Measurements from ENCODE around the gene MUC22.

The MUC22 gene

GRCh38 chr6:31083742-31084354 lies 73.6 kb downstream of the MUC22 start:
- no peak overlapping the region for H3K4me3 ChIP-seq (ENCODE audit: low read depth, low read length)
- peak; percentile 66; the same call in 1 of the 2 replicates for TF ChIP-seq CTCF (IDR thresholded peaks at IDR 0.05; ENCODE audit: borderline replicate concordance, insufficient read depth, low read depth, low read length)
